HUES48 (cell line): Measurements from ENCODE around the gene GID8.

Source experiments
- H3K27ac ChIP-seq: one replicate; pipeline ENCODE4 v1.7.0; 2013; ENCODE audit warnings: low read depth, low read length, inconsistent platforms
- H3K27me3 ChIP-seq: 2 replicates; pipeline ENCODE4 v1.6.1; 2013; ENCODE audit warnings: mild to moderate bottlenecking, low read length; ENCODE audit not compliant: control insufficient read depth, insufficient read depth
- H3K36me3 ChIP-seq: 2 replicates; pipeline ENCODE4 v1.6.1; 2013; ENCODE audit warnings: low read length; ENCODE audit not compliant: control insufficient read depth, insufficient read depth
- H3K4me1 ChIP-seq: 2 replicates; pipeline ENCODE4 v1.6.1; 2013; ENCODE audit warnings: mild to moderate bottlenecking, low read length; ENCODE audit not compliant: control insufficient read depth, insufficient read depth
- H3K4me3 ChIP-seq: 2 replicates; pipeline ENCODE4 v1.5.1; 2013; ENCODE audit warnings: mild to moderate bottlenecking, low read depth, low read length
- H3K9ac ChIP-seq: 2 replicates; pipeline ENCODE4 v1.6.1; 2013; ENCODE audit warnings: mild to moderate bottlenecking, low read depth, low read length, moderate library complexity
- H3K9me3 ChIP-seq: 2 replicates; pipeline ENCODE4 v1.6.1; 2013; ENCODE audit warnings: low read length; ENCODE audit not compliant: control insufficient read depth, insufficient read depth

Gene GID8

GRCh38 chr20:62895539-62895938 lies 42.4 kb upstream of the GID8 start:
- no peak overlapping the region for H3K9ac ChIP-seq
- peaks cover 67% of the 10 kb centered on the region for H3K36me3 ChIP-seq
- H3K9me3 ChIP-seq, result no peaks in the 10 kb centered on the region
- H3K4me3 ChIP-seq, result no peak overlapping the region
- no peak overlapping the region for H3K27ac ChIP-seq
- no peaks in the 10 kb centered on the region for H3K27me3 ChIP-seq
- H3K4me1 ChIP-seq, result peaks cover 21% of the 10 kb centered on the region

DNA sequence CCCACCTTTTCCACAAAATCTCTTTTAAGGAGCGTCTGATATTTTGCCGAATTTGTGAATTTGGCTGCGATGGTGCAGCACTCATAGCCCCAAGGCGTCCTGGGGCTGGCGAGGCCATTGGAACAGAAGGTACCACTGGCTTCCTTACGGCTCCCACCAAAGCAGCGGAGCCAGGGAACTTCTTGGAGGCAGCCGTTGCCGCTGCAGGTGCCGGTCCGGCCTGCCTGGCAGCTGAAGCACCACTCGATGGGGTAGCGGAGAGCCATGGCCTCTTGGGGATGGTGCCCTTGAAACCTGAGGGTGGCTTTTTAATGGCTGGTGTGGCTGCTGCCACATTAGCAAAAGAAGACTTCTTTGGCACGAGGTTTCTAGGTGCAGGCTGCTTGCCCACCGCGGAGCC lies 41.4 kb upstream of the GID8 start:
- Histone ChIP-seq H3K36me3 (peaks cover 66% of the 10 kb centered on the region), H3K4me3 (no peak overlapping the region), H3K27ac (no peak overlapping the region), H3K9ac (no peak overlapping the region), H3K27me3 (no peaks in the 10 kb centered on the region), H3K4me1 (peaks cover 27% of the 10 kb centered on the region), H3K9me3 (no peaks in the 10 kb centered on the region)

GRCh38 chr20:62897666-62898065 lies 40.3 kb upstream of the GID8 start:
- Histone ChIP-seq H3K4me1 (peaks cover 27% of the 10 kb centered on the region), H3K27ac (no peak overlapping the region), H3K27me3 (no peaks in the 10 kb centered on the region), H3K4me3 (no peak overlapping the region), H3K9ac (no peak overlapping the region), H3K36me3 (peaks cover 66% of the 10 kb centered on the region), H3K9me3 (no peaks in the 10 kb centered on the region)

DNA sequence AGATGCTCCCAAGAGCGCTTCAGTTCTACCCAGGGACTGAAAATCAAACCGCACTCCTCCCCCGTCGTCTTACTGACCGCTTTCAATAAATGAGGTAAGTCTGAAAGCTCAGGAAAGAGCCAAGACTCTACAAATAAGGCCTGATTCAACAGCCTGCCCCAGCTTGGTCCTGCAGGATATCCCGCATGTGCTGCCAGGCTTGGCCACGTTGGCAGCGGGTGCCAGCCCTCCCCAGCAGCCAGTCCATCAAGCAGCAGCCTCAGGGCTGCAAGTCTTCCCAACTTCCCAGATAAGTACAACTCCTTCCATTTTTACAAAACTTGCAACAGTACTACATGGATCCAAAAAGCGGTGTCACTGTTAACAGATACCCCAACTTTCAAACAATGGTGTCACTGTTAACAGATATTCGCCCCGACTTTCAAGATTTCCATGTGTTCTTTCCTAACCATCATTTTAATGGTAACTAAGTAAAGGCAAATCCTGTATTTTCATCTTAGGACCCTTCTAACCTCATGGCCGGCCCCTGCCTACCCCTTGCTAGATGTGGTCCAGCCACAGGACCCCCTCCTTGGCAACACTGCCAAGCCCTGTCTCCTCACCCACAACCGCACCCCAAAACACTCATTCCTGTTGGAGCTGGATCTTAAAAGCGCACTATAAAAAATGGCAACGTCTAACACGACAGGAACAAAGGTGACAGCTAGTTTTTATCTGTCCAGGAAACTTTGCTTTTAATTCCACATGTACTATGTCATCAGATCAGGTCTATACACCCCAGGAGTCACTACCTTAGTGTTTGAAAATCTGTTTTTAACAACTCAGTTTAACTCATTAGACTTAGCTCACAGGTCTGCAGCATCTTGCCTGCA lies 39.6 kb upstream of the GID8 start:
- Histone ChIP-seq H3K4me1 (peaks cover 27% of the 10 kb centered on the region), H3K27ac (no peak overlapping the region), H3K36me3 (peaks cover 66% of the 10 kb centered on the region)

GRCh38 chr20:62898970-62899632 lies 38.8 kb upstream of the GID8 start:
- Histone ChIP-seq H3K27ac (peak overlapping the region; percentile 21), H3K4me1 (peaks cover 27% of the 10 kb centered on the region), H3K9ac (no peak overlapping the region), H3K27me3 (no peaks in the 10 kb centered on the region), H3K36me3 (peaks cover 66% of the 10 kb centered on the region), H3K4me3 (no peak overlapping the region), H3K9me3 (no peaks in the 10 kb centered on the region)

More for the DNA sequence above, 39.6 kb upstream of the GID8 start:
- no peak overlapping the region for H3K4me3 ChIP-seq
- no peaks in the 10 kb centered on the region for H3K27me3 ChIP-seq
- H3K9ac ChIP-seq, result no peak overlapping the region
- H3K9me3 ChIP-seq, result no peaks in the 10 kb centered on the region

DNA sequence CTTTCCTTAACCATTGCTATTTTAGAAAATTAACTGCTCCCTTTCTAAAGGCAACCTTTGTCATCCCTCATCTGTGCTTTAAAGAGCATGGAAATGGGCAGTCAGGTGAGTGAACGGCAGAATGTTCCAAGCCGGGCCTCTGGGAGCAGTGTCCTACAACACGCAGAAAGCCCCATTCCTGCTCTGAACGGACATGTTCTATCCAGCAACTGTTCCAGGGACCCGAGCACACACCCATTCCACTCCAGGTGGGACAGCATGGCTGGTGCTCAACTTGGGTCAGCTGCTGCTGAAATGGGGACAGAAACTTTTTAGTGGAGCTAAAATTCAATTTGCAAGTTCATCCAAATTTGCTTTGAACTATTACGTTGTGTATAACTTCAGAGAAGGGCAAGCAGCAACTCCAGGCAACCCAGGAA lies 38.3 kb upstream of the GID8 start:
- peaks cover 65% of the 10 kb centered on the region for H3K36me3 ChIP-seq
- H3K9me3 ChIP-seq, result no peaks in the 10 kb centered on the region
- H3K4me3 ChIP-seq, result no peak overlapping the region
- H3K27ac ChIP-seq, result peak overlapping the region; percentile 21
- H3K9ac ChIP-seq, result no peak overlapping the region
- no peaks in the 10 kb centered on the region for H3K27me3 ChIP-seq
- H3K4me1 ChIP-seq, result peaks cover 27% of the 10 kb centered on the region

GRCh38 chr20:62900052-62900691 lies 37.8 kb upstream of the GID8 start:
- Histone ChIP-seq H3K36me3 (peaks cover 65% of the 10 kb centered on the region), H3K27ac (peak overlapping the region; percentile 83)

GRCh38 chr20:62900692-62901584 lies 37.0 kb upstream of the GID8 start:
- peaks cover 65% of the 10 kb centered on the region for H3K36me3 ChIP-seq
- H3K4me3 ChIP-seq, result no peak overlapping the region
- H3K9me3 ChIP-seq, result no peaks in the 10 kb centered on the region
- H3K27ac ChIP-seq, result peak overlapping the region; percentile 83
- H3K4me1 ChIP-seq, result peaks cover 27% of the 10 kb centered on the region
- H3K27me3 ChIP-seq, result no peaks in the 10 kb centered on the region
- H3K9ac ChIP-seq, result no peak overlapping the region

More at GRCh38 chr20:62900052-62900691, 37.8 kb upstream of the GID8 start:
- H3K4me1 ChIP-seq, result peaks cover 27% of the 10 kb centered on the region
- no peak overlapping the region for H3K9ac ChIP-seq
- no peaks in the 10 kb centered on the region for H3K9me3 ChIP-seq
- H3K27me3 ChIP-seq, result no peaks in the 10 kb centered on the region
- H3K4me3 ChIP-seq, result no peak overlapping the region

DNA sequence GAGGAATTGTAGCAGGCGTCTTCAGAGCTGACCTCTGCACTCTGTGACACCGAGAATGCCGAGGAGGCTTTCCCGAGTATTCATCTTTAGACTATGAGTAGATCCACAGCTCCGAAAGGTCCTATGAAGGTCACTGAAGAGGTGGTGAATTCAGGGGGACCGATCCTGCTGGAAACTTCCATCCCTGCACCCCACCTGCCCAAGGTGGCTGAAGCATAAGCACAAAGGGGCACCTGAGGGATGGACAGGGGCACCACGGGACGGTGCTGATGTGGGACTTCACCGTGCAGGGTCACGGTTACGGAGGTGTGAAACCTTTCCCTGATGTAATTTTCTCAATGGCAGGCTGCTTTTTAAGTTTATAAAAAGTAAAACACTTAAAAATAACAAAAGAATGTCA lies 36.1 kb upstream of the GID8 start:
- H3K4me3 ChIP-seq, result no peak overlapping the region
- H3K9me3 ChIP-seq, result no peaks in the 10 kb centered on the region
- peaks cover 65% of the 10 kb centered on the region for H3K36me3 ChIP-seq
- peaks cover 27% of the 10 kb centered on the region for H3K4me1 ChIP-seq
- H3K27ac ChIP-seq, result no peak overlapping the region
- no peak overlapping the region for H3K9ac ChIP-seq
- H3K27me3 ChIP-seq, result no peaks in the 10 kb centered on the region

DNA sequence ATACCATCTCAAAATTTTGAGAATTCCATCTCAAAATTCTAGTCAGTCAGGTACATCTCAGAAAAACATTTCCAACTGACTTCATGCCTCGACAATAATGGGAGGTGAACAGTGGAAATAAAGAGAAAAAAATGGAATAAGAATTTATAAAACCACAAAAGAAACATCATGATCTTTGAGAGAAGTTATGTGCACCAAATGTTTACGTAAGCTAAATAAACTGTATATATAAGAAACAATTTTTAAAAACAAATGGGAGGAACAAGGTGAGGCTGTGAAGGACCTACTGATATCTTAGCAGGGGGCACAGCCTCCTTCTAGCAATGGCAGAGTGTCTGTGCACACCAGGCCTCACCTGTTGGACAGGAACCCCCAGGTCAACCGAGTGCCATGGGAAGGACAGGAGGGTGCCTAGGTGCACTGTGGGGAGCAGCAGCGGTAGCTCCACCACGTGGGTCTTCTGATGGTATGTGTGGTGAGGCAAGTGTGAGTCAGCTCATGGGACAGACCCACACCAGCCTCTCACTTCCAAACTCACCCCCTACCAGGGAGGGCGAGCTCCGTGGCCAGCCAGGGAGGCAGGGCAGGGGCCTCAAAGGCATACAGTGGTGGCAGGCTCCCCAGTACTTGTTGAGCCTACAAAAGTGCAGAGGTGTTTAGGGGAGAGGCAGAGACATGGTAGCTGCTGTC lies 34.9 kb upstream of the GID8 start:
- H3K27me3 ChIP-seq, result no peaks in the 10 kb centered on the region
- no peak overlapping the region for H3K9ac ChIP-seq
- H3K27ac ChIP-seq, result no peak overlapping the region
- H3K4me3 ChIP-seq, result no peak overlapping the region
- no peaks in the 10 kb centered on the region for H3K9me3 ChIP-seq
- H3K4me1 ChIP-seq, result peaks cover 27% of the 10 kb centered on the region
- peaks cover 74% of the 10 kb centered on the region for H3K36me3 ChIP-seq
